Transverse colon (tissue), 4 donors: ENCODE data around the gene THSD4.

ENCODE experiments used
- EP300 ChIP-seq: sonication (generic); formaldehyde crosslinking; IDR thresholded peaks from one replicate; pipeline ENCODE4 v1.6.1; 2017; ENCODE audit warnings: antibody characterized with exemption, low read depth
- POLR2A ChIP-seq: fragments of 450-650 bp; IDR thresholded peaks from one replicate; pipeline ENCODE4 v1.6.1; 2016; ENCODE audit warnings: antibody characterized with exemption, mild to moderate bottlenecking, moderate library complexity
- POLR2AphosphoS5 ChIP-seq, 3 donors: sonication (generic); formaldehyde crosslinking; IDR thresholded peaks; one replicate each; pipeline ENCODE4 v1.6.1; 2016; ENCODE audit warnings: antibody characterized with exemption in 3 of 3
- TF ChIP-seq, protein P1 (sequence below), 5 experiments: fragments of 200-600 bp in 3 of 5; fragments of 450-650 bp in 2 of 5; sonication (generic) in 3 of 5; IDR thresholded peaks; 1 replicate in 2 of 5; 2 replicates in 3 of 5; pipeline ENCODE4 v1.5.1; 2016 to 2017; ENCODE audit warnings: antibody characterized with exemption in 5 of 5, inconsistent platforms in 3 of 5, mild to moderate bottlenecking in 2 of 5, moderate library complexity in 1 of 5

DNA sequence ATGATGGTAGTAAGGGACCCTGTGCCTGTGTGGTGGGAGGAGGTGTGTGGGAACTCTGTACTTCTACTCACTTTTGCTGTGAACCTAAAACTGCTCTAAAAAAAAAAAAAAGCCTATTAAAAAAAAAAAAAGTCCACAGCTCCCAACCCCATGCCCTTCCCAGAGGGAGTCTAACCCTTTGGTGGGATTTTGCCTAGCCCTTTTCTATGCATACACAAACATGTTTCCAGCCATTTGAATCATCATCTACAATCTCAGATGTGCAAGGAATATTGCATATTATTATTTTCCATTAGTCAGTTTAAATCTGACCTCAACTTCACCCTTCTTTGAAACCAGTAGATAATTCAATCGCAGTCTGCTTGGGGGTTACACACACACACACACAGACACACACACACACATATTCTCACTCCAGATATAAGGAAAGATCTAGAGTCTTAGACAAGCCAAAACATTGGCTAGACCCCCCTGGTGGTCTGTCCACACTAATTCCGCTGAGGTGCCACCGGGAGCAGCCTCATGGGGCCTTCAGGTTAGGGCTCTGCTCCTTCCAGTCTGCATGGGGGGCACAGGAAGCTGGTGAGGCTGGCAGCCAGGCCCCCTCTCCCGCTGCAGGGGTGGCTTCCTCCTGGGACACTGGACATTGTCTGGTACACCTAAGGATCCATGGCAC is 619.6 kb downstream of the THSD4 start:
- no peak for TF ChIP-seq POLR2AphosphoS5 (IDR thresholded peaks at IDR 0.05)
- TF ChIP-seq, protein P1, sequence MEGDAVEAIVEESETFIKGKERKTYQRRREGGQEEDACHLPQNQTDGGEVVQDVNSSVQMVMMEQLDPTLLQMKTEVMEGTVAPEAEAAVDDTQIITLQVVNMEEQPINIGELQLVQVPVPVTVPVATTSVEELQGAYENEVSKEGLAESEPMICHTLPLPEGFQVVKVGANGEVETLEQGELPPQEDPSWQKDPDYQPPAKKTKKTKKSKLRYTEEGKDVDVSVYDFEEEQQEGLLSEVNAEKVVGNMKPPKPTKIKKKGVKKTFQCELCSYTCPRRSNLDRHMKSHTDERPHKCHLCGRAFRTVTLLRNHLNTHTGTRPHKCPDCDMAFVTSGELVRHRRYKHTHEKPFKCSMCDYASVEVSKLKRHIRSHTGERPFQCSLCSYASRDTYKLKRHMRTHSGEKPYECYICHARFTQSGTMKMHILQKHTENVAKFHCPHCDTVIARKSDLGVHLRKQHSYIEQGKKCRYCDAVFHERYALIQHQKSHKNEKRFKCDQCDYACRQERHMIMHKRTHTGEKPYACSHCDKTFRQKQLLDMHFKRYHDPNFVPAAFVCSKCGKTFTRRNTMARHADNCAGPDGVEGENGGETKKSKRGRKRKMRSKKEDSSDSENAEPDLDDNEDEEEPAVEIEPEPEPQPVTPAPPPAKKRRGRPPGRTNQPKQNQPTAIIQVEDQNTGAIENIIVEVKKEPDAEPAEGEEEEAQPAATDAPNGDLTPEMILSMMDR (IDR thresholded peaks at IDR 0.05): no peak
- TF ChIP-seq POLR2A: no peak
- TF ChIP-seq EP300: no peak
